22Rv1 (cell line): ENCODE data around the gene DOCK11.
A peak's percentile ranks its signal among the peaks of the same experiment; 100 is the strongest.
"Not testable (repeated sequence)": the region's sequence is repeated elsewhere in the genome, so short reads cannot be mapped to it uniquely, and the experiment has no call there.

Source experiments
- H3K27ac ChIP-seq: fragments of 450-650 bp; 2 replicates; pipeline ENCODE4 v1.5.1; 2017
- CTCF ChIP-seq: fragments of 450-650 bp; IDR thresholded peaks from 2 replicates; pipeline ENCODE4 v1.5.1; 2017; ENCODE audit warnings: mild to moderate bottlenecking
- ZFX ChIP-seq: fragments of 450-650 bp; IDR thresholded peaks from 2 replicates; pipeline ENCODE4 v1.6.1; 2017; ENCODE audit warnings: antibody characterized with exemption, borderline replicate concordance

Gene DOCK11

GRCh38 chrX:118495061-118495921 lies at the start of gene DOCK11:
Gene DOCK11, plus strand, starts transcription at chrX:118495815. Its CDS starts 157 bp downstream, at chrX:118495972.
- no peak for TF ChIP-seq ZFX
- no peak for TF ChIP-seq CTCF
- peak within 1 kb of the TSS; percentile 34 for H3K27ac ChIP-seq

DNA sequence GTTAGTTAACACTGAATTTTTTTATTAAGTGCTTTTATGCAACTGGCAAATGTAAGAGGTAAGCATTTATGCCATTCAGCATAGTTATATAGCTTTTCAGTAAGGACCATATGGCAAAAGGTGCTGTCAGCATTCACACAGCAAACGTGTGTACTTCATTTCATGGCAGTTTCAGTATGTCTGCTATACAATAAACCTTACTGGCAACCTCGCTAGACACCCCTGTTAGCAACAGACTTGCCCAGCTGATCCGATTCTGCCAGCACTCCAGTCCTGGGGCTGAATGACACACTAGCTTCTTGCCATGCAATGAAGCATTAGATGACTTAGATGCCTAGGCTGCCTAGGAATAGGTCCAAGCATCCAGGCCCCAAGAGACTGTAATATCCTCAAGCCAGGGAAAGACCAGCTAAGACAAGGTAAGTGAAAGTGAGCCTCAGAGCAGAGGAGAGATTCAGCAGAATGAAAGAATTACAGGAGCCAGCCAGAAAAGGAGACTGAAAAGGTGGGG lies 47.3 kb upstream of the DOCK11 start:
- no peak for TF ChIP-seq ZFX
- TF ChIP-seq CTCF, result no peak
- H3K27ac ChIP-seq, result no peak overlapping the region

DNA sequence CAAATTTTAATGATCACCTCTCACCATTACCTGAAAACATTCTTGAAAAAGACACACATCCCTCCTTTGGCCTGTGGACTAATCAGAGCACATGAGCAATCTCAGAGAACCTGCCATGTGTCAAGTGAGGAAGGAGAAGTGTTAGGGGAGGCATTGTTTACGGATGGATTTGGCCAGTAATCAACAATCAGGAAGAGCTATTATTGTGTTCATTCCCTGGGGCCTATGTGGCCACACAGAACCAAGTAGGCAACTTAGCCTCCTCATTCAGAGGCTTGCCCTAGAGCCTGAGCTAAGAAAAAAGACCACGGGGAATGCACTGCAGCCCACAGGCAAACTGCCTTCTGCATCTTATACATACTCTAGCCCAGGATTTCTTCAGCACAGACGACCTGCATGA lies 40.6 kb upstream of the DOCK11 start:
- TF ChIP-seq CTCF, result no peak
- no peak for TF ChIP-seq ZFX
- no peak overlapping the region for H3K27ac ChIP-seq

- no peak overlapping the region for H3K27ac ChIP-seq
- TF ChIP-seq CTCF (peak; percentile 42; the same call in 1 of the 2 replicates), ZFX (no peak)
Measured at GRCh38 chrX:118459494-118459893, 36.1 kb upstream of the DOCK11 start.

DNA sequence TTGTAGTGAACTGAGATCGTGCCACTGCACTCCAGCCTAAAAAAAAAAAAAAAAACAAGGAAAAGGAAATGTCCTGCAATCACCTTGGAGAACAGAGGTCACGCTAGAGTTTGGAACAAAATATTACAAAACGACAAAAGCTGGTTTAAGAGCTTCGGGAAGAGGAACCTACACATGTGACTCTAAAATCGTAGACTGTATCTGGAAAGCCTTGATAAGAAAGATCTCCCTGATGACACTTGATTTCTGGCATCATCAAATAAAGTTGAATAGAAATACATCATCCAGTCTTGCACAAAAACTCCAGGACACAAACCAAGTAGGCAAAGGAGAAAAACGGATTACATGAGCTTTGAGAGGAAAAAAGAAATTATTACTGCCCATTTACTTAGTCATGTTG lies 31.1 kb upstream of the DOCK11 start:
- TF ChIP-seq CTCF (no peak), ZFX (no peak)
- no peak overlapping the region for H3K27ac ChIP-seq

GRCh38 chrX:118468122-118468521 lies 27.5 kb upstream of the DOCK11 start:
- TF ChIP-seq CTCF (no peak), ZFX (no peak)

DNA sequence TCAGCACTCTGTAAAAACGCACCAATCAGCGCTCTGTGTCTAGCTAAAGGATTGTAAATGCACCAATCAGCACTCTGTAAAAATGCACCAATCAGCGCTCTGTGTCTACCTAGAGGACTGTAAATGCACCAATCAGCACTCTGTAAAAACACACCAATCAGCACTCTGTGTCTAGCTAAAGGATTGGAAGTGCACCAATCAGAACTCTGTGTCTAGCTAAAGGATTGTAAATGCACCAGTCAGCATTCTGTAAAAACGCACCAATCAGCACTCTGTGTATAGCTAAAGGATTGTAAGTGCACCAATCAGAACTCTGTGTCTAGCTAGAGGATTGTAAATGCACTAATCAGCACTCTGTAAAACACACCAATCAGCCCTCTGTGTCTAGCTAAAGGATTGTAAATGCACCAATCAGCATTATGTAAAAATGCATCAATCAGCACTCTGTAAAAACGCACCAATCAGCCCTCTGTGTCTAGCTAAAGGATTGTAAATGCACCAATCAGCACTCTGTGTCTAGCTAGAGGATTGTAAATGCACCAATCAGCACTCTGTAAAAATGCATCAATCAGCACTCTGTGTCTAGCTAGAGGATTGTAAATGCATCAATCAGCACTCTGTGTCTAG lies 24.8 kb upstream of the DOCK11 start:
- not testable (repeated sequence) for H3K27ac ChIP-seq

More at GRCh38 chrX:118468122-118468521, 27.5 kb upstream of the DOCK11 start:
- no peak overlapping the region for H3K27ac ChIP-seq
